T-helper 1 cell treated with Interleukin-12 subunit alpha and Interleukin-12 subunit beta and Interleukin-4 antibody, amounts not matched to agents 30 ng/mL and 1 ng/mL, for 36 hours (primary cell): Measurements from ENCODE around the gene DAB1. TPM values are rescaled to one million over a fixed set of nuclear protein-coding genes. Genes with fewer than 3 reads are reported as not detected.

Experiments
- intact Hi-C: fragments of 100-400 bp; cut with micrococcal nuclease; formaldehyde crosslinking; loops from one replicate; pipeline ENCODE4 v1.15.1; 2024
- total RNA-seq: library from RNA; stranded (reverse); gene quantifications from 2 replicates; pipeline ENCODE4 v1.2.3, GENCODE V29; 2022

The DAB1 gene
- total RNA-seq, 1 donor from 2014 or later = 0.15 TPM

DNA sequence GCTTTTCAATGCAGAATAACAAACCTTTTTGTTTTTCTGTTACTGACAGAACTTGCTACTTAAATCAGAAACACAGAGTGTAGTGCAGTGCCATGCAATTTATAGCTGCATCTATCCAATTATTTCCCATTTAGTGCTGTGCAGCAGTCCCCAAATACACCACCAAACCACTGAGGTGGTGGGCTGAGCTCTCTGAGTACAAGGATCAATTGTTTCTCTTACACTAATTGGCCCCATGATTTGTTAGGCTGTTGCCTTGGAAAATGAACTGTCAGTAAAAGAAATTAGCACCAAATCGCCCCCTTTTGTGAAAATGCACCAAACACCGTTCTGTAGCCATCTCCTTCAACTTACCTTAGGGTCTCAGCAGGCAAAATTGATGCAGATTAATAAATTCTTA lies 339.2 kb downstream of the DAB1 start:
- intact Hi-C loops = no loop called here

DNA sequence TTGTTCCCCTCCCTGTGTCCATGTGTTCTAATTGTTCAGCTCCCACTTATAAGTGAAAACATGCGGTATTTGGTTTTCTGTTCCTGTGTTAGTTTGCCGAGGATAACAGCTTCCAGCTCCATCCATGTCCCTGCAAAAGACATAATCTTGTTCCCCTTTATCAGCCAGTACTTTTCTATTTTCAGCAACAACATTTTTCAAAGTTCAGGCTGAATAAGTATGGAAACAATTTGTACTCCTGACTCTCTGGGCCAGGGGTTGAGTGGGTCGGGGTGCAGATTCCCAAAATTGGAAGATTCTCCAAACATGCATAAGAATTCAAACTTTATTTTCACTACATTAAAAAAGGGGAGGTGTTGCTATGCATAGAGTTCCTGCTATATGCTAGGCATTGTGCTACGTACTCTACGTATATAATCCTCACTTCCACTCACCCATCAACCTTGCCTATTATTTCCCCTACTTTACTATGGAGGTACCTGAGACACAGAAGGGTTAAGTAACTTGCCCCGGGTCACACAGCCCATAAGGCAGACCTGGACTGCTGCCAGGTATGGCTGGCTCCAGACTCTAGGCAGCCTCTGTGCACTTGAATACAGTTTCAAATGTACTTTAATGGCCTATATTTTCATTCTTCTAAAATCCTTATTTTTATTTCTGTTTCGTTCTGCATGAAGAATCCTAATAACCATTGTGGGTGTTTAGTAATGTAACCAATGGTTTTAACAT lies 341.0 kb downstream of the DAB1 start:
- intact Hi-C loops = no loop called here

DNA sequence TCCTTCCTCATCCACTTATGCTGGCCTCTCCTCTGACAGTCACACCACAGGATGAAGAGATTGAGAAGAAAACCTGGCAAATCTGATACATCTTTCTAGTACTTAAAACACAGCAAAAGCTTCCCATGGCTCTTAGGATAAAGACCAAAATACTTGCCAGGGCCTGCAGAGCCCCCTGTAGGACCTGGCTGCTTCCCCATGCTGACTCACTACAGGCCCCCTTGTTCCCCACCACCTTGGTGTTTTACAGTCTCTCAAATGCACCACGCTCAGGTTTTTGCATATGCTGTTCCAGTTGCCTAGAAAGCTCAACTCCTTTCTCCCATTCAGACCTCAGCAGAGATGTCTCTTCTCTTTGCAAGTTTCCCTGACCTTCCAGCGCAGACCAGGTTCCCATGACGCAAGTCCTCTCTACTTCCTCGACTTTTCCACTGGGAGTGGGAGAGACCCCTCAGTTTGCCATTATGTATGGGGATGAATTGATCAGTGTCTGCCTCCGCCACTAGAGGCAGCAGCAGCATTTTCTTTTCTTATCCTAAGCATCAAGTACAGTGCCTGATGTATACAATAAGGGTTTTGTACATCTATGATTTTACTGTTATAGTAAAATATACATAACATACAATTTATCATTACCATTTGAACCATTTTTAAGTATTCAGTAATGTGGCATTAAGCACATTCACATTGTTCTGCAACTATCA lies 344.3 kb downstream of the DAB1 start:
- intact Hi-C loops = no loop called here

- intact Hi-C loops = no loop called here
These were observed 351.3 kb downstream of the DAB1 start for GRCh38 chr1:57072401-57073110.

- intact Hi-C loops = no loop called here
These were observed 356.0 kb downstream of the DAB1 start for GRCh38 chr1:57067863-57068262.

DNA sequence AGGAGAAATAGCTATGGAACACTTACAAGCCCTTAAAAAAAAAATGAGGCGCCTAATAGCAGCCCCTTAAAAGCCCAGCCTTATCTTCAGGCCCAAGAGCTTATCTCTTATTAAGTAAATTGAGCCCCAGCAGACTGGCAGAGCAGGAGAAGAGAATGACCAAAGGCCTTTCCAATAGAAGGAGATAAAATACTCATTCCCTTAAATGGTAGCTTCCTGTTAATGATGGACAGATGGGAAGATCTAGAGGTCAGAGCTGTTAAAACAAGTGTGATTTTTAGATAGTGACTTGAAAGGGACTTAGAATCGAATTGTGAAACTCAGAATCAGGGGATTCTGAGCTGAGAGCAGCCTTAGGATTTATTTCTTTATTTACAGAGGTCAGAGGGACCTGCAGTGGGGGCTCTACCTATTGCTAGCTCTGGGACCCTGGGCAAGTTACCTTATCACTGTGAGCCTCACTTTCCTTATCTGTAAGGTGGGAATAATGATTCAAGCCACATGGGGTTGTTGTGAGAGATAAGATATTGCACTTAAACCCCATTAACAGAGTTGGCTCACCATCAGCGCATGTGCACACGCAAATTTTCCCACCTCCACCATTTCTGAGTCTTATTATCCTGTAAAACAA lies 356.8 kb downstream of the DAB1 start:
- intact Hi-C loops = no loop called here

DNA sequence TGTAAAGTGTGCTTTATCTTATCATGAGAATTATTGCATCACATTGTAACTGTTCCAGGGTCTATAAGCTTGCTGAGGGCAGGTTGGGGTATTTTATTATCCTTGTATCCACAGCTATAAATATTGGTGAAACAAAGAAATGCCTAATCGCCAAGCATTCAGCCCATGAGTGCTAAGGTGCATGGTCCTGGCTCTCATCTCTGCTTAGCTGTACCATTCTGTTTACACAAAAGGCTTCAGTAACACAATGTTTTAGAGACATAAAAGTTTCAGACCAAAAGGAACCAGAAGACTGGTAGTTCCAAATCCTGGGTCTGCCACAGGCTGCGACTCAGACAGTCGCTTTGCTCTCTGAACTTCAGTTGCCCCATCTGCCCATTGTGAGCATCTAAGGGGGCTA lies 358.4 kb downstream of the DAB1 start:
- intact Hi-C loops = no loop called here

- intact Hi-C loops = no loop called here
These were observed 359.3 kb downstream of the DAB1 start for GRCh38 chr1:57064379-57065140.

DNA sequence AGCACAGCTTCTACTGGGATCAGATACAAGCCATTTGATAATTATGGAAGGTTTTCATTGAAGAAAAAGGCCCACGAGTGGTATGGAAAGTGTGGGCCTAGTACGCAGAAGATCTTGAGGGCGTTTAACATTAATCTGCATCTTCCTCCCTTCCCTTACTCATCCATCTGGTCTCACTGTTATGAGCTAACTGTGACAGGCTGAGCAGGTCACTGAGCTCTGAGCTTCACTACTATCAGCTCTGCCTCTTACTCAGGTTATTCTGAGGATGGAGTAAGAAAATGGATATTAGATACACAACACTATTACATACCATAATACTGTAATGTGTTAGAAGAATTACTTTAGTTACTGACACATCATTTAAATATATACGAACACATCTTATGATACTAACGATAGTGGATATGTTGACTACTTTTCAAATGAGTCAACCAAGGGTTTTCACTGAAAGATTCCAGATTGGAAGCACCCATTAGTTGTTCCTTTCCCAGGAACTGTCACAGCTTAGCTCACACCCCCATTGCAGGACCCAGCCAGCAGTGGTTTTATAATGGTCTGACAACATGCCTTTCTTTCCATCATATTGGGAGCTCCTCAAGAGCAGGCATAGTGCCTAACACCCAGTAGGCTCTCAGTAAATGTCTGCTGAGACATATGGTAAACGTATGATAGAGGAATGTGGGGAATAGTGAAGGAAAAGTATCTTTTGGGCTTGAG lies 360.3 kb downstream of the DAB1 start:
- intact Hi-C loops = no loop called here

GRCh38 chr1:57061369-57061768 lies 362.5 kb downstream of the DAB1 start:
- intact Hi-C loops = no loop called here

- intact Hi-C loops = no loop called here
These were observed 363.4 kb downstream of the DAB1 start for GRCh38 chr1:57060451-57060850.

GRCh38 chr1:57058652-57059501 lies 365.0 kb downstream of the DAB1 start:
- intact Hi-C loops = no loop called here

- intact Hi-C loops = no loop called here
These were observed 375.0 kb downstream of the DAB1 start for GRCh38 chr1:57048856-57049255.

- intact Hi-C loops = no loop called here
These were observed 377.4 kb downstream of the DAB1 start for GRCh38 chr1:57046462-57046861.

DNA sequence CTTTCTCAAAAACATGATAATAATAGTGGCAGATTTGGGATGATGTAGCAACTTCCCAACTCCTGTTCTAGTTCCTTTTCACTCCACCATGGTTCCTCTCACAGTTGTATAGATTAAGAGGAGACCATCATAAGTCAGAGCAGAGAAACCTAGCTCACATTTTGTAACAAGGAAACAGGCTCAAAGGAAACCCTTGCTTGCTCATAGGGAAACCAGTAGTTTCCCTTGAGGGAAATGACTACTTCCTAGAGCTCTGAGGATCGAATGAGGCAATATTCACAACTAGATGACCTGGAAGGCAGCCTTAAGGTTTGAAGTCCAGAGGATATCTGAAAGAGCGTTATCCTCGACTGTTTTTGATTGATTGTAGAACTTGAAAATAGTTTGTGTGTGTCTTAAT lies 382.0 kb downstream of the DAB1 start:
- intact Hi-C loops = no loop called here

GRCh38 chr1:57040811-57041210 lies 383.0 kb downstream of the DAB1 start:
- intact Hi-C loops = no loop called here

DNA sequence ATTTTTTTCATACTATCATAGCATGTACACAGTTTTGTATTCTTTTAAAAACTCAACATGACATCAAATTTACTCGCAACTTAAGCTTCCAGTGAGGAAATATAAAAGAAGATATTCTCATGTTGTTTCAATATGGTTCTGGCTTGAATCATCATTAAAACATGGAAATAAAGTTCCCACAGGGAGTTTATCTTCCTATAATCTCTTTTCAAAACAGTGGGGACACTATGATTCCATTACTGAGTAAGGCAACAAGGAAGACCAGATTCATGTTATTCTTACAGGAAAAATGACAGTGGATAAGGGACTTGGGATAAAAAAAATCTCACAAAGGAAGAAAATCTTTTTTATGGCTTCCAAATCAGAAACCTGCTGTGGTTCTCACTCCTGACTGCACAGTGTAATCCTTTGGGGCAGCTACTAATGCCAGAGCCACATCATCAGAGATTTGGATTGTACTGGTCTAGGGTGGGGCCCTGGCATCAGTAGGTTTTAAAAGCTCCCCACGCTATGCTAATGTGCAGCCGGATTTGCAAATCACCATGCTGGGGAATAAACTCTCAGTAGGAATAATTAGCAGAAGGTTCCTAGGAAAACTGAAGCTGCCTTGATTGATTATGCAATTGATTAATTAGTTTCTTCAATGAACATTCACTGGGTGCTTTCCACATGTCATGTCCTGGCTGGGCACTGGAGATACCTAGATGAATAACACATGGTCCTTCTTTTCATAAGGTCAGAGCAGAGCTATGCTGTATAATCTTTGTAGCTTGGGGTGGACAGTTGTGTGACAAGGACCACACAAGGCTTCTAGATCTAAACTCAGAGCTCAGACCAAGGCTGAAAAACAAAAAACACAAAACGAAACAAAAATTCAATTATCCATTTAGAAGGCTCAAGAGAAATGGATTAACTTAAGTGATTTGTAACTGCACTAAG lies 386.9 kb downstream of the DAB1 start:
- intact Hi-C loops = no loop called here

GRCh38 chr1:57034713-57035112 lies 389.1 kb downstream of the DAB1 start:
- intact Hi-C loops = no loop called here
